A673 (cell line): ENCODE data around the gene REXO1. TPM values are rescaled to one million over a fixed set of nuclear protein-coding genes. Genes with fewer than 3 reads are reported as not detected.

Experiments used
- BruUV-seq: library from RNA; stranded (reverse); fragments of 400-500 nt; replicated peaks from 2 replicates; lab custom pipeline; 2021; lab: Mats Ljungman, UMichigan
- CTCF ChIA-PET: fragments of 300-600 bp; sonication (Branson Sonifier 250); formaldehyde crosslinking; loops from one replicate; lab custom pipeline; 2022; ENCODE audit warnings: antibody characterized with exemption; lab: Charles Lee
- POLR2A ChIA-PET: fragments of 300-600 bp; sonication (Branson Sonifier 250); formaldehyde crosslinking; loops from one replicate; lab custom pipeline; 2022; ENCODE audit warnings: antibody characterized with exemption; ENCODE audit not compliant: low non-redundant PET; lab: Charles Lee
- DNase-seq: peaks from one replicate; pipeline ENCODE4 v3.0.0-alpha.2; 2015; ENCODE audit warnings: low spot score
- H3K27ac ChIP-seq: fragments of 200-600 bp; sonication (generic); 2 replicates; pipeline ENCODE4 v1.5.1; 2016; ENCODE audit warnings: mixed run types, low read depth, mild to moderate bottlenecking, mixed read lengths, antibody characterized with exemption, low read length; ENCODE audit not compliant: poor library complexity, severe bottlenecking
- H3K27me3 ChIP-seq: fragments of 200-600 bp; sonication (generic); replicated peaks from 2 replicates; pipeline ENCODE4 v1.6.1; 2017; ENCODE audit warnings: mixed run types, low read depth, mild to moderate bottlenecking, mixed read lengths, antibody characterized with exemption, low read length; ENCODE audit not compliant: insufficient read depth, poor library complexity
- H3K36me3 ChIP-seq: fragments of 200-600 bp; sonication (generic); 2 replicates; pipeline ENCODE4 v1.6.1; 2016; ENCODE audit warnings: mixed run types, mild to moderate bottlenecking, mixed read lengths, antibody characterized with exemption, low read length; ENCODE audit not compliant: insufficient read depth, poor library complexity, severe bottlenecking
- H3K4me1 ChIP-seq: fragments of 200-600 bp; sonication (generic); 2 replicates; pipeline ENCODE4 v1.6.1; 2017; ENCODE audit warnings: mixed run types, mild to moderate bottlenecking, mixed read lengths, antibody characterized with exemption, low read length; ENCODE audit not compliant: insufficient read depth, poor library complexity, severe bottlenecking
- H3K4me3 ChIP-seq: fragments of 200-600 bp; sonication (generic); 2 replicates; pipeline ENCODE4 v1.5.1; 2016; ENCODE audit warnings: low read depth, mixed run types, mild to moderate bottlenecking, mixed read lengths, low read length; ENCODE audit not compliant: poor library complexity, severe bottlenecking
- H3K9me3 ChIP-seq: fragments of 200-600 bp; sonication (generic); 2 replicates; pipeline ENCODE4 v1.6.1; 2016; ENCODE audit warnings: mixed run types, low read depth, mild to moderate bottlenecking, mixed read lengths, antibody characterized with exemption, low read length; ENCODE audit not compliant: poor library complexity, severe bottlenecking
- CTCF ChIP-seq: fragments of 300-800, 200-600 bp; sonication (generic); conservative IDR thresholded peaks from 2 replicates; pipeline ENCODE4 v1.5.1; 2017; ENCODE audit warnings: low read depth, mild to moderate bottlenecking, antibody characterized with exemption, low read length, moderate library complexity, mixed read lengths
- EZH2 ChIP-seq: fragments of 200-600 bp; sonication (generic); IDR thresholded peaks from 2 replicates; pipeline ENCODE4 v1.6.1; 2017; ENCODE audit warnings: borderline replicate concordance, low read depth, mild to moderate bottlenecking, mixed read lengths, antibody characterized with exemption, low read length; ENCODE audit not compliant: poor library complexity, severe bottlenecking
- intact Hi-C: fragments of 100-400 bp; cut with micrococcal nuclease; formaldehyde crosslinking; loops from one replicate; pipeline ENCODE4 v1.10.0; 2022; ENCODE audit not compliant: unreplicated experiment
- total RNA-seq: library from RNA; stranded (reverse); gene quantifications from 2 replicates; pipeline ENCODE4 v1.2.3, GENCODE V29; 2021

REXO1 gene
- total RNA-seq, 1 experiment from 2014 or later: 53.0 TPM

DNA sequence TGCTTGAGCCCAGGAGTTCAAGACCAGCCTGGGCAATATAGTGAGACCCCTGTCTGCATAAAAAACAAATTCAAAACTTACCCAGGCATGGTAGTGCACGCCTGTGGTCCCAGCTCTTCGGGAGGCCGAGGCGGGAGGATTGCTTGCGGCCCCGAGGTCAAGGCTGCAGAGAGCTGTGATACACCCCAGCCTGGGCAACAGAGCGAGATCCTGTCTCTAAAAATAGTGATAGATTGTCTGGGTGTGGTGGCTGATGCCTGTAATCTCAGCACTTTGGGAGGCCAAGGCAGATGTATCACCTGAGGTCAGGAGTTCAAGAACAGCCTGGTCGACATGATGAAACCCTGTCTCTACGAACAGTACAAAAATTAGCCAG is 19.1 kb upstream of the REXO1 start:
- Histone ChIP-seq H3K9me3 (no peaks in the 10 kb centered on the region), H3K27ac (no peak overlapping the region), H3K4me3 (no peak overlapping the region), H3K4me1 (no peaks in the 10 kb centered on the region), H3K27me3 (no peaks in the 10 kb centered on the region), H3K36me3 (peaks cover 5% of the 10 kb centered on the region)
- no peak for DNase-seq
- TF ChIP-seq CTCF: no peak
- TF ChIP-seq EZH2: no peak
- intact Hi-C loops: no loop called here
- ChIA-PET CTCF (interaction anchor here (0.6 kb wide), 1 partner anchor 988 kb away, joined by 5 read pairs; no protein-coding TSS in a partner anchor), POLR2A (no interaction called here)
- BruUV-seq: no TSS peak

GRCh38 chr19:1866693-1867348 is 18.5 kb upstream of the REXO1 start:
- Histone ChIP-seq H3K27ac (no peak overlapping the region), H3K4me3 (no peak overlapping the region), H3K27me3 (no peaks in the 10 kb centered on the region), H3K36me3 (peaks cover 3% of the 10 kb centered on the region), H3K9me3 (no peaks in the 10 kb centered on the region), H3K4me1 (no peaks in the 10 kb centered on the region)
- DNase-seq: no peak
- no peak for TF ChIP-seq EZH2
- ChIA-PET POLR2A (no interaction called here), CTCF (interaction anchor here (0.6 kb wide), 1 partner anchor 988 kb away, joined by 5 read pairs; no protein-coding TSS in a partner anchor)
- no TSS peak for BruUV-seq
- intact Hi-C loops: no loop called here

DNA sequence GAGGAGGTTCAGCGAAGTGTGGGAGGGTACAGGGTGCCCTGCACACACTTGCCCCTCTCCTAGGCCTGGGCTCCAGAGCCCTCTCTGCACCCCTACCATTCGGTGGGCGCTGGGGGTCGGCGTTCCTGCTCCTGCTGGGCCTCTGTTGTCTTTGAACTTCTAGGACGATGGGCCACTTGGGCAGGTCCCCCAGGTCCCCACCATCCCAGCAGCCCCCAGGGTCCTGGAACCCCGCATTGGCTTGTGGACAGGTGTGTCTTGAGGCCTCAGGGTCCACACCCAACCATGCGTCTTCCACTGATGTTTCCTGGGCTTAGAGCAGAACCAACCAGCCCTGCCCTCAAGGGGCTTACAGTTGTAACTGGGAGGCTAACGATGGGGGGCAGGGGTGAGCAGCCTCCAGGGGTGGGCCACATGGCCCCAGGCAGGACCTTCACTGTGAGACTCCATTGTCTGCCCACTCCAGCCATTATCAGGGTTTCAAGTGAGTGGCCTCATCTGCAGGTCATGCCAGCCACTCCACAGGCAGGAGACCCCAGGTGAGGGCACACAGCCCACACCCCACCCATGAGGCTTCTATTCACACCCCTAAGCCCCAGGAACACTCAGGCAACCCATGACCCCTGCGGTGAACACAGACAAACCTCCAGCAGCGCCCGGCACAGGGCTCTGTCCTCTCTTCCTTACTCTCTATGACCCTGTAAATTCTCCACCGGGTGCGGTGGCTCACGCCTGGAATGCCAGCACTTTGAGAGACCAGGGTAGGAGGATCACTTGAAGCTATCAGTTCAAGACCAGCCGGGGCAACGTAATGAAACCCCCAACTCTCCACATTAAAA is 17.1 kb upstream of the REXO1 start:
- CTCF ChIA-PET: interaction anchor here (1.2 kb wide), 1 partner anchor 10 kb away, joined by 3 read pairs; no protein-coding TSS in a partner anchor
- DNase-seq: no peak
- no TSS peak for BruUV-seq
- no peaks in the 10 kb centered on the region for H3K27me3 ChIP-seq
- intact Hi-C loops: no loop called here
- H3K4me3 ChIP-seq: peak overlapping the region; percentile 61
- H3K36me3 ChIP-seq: no peaks in the 10 kb centered on the region
- POLR2A ChIA-PET: interaction anchor here (0.5 kb wide), 1 partner anchor 20 kb away, joined by 3 read pairs; the partner anchor contains the start of gene ABHD17A
- no peak for TF ChIP-seq EZH2
- TF ChIP-seq CTCF: no peak
- H3K27ac ChIP-seq: peak overlapping the region; percentile 89
- no peaks in the 10 kb centered on the region for H3K9me3 ChIP-seq
- peaks cover 9% of the 10 kb centered on the region for H3K4me1 ChIP-seq
